Esophagus muscularis mucosa (tissue), 3 donors: ENCODE data around the gene ZSCAN10.

ENCODE experiments used
- POLR2A ChIP-seq: fragments of 450-650 bp; IDR thresholded peaks from one replicate; pipeline ENCODE4 v1.6.1; 2017; ENCODE audit warnings: antibody characterized with exemption, moderate library complexity, mild to moderate bottlenecking, low read depth
- TF ChIP-seq, protein P1 (sequence below), 3 experiments: fragments of 200-600 bp in 2 of 3; fragments of 450-650 bp in 1 of 3; sonication (generic) in 2 of 3; IDR thresholded peaks; one replicate each; pipeline ENCODE4 v1.5.1; 2017 to 2019; ENCODE audit warnings: antibody characterized with exemption in 3 of 3, mild to moderate bottlenecking in 2 of 3, moderate library complexity in 1 of 3

DNA sequence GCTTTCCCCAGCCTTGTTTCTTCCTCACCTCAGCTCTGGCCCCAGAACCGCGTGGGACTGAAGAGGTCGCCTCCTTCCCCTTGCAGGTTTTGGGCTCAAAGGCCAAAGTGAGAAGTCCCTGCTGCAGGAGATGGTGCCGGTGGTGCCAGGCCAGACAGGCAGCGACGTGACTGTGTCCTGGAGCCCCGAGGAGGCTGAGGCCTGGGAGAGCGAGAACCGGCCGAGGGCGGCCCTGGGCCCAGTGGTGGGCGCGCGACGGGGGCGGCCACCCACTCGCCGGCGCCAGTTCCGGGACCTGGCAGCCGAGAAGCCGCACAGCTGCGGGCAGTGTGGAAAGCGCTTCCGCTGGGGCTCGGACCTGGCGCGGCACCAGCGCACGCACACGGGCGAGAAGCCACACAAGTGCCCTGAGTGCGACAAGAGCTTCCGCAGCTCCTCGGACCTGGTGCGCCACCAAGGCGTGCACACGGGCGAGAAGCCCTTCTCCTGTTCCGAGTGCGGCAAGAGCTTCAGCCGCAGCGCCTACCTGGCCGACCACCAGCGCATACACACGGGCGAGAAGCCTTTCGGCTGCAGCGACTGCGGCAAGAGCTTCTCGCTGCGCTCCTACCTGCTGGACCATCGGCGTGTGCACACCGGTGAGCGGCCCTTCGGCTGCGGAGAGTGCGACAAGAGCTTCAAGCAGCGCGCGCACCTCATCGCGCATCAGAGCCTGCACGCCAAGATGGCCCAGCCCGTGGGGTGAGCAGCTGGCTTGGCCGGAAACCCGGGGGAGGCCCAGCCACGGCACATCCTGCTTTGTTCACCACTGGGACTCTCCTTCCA lies 41.7 kb upstream of the ZSCAN10 start:
- TF ChIP-seq, protein P1, sequence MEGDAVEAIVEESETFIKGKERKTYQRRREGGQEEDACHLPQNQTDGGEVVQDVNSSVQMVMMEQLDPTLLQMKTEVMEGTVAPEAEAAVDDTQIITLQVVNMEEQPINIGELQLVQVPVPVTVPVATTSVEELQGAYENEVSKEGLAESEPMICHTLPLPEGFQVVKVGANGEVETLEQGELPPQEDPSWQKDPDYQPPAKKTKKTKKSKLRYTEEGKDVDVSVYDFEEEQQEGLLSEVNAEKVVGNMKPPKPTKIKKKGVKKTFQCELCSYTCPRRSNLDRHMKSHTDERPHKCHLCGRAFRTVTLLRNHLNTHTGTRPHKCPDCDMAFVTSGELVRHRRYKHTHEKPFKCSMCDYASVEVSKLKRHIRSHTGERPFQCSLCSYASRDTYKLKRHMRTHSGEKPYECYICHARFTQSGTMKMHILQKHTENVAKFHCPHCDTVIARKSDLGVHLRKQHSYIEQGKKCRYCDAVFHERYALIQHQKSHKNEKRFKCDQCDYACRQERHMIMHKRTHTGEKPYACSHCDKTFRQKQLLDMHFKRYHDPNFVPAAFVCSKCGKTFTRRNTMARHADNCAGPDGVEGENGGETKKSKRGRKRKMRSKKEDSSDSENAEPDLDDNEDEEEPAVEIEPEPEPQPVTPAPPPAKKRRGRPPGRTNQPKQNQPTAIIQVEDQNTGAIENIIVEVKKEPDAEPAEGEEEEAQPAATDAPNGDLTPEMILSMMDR (IDR thresholded peaks at IDR 0.05), result no peak
- TF ChIP-seq POLR2A, result no peak
